Spleen (tissue), 11 donors: Measurements from ENCODE around the gene NKTR. TPM values are rescaled to one million over a fixed set of nuclear protein-coding genes. Genes with fewer than 3 reads are reported as not detected.
A peak's percentile ranks its signal among the peaks of the same experiment; 100 is the strongest.

Source experiments
- DNase-seq: peaks from one replicate; pipeline ENCODE4 v3.0.0-alpha.2; 2020
- H3K27ac ChIP-seq, 8 donors: fragments of 200-600 bp; sonication (generic) in 7 of 8; 1 replicate in 4 of 8; 2 replicates in 4 of 8; pipeline versions ENCODE4 v1.5.0 to v1.8.0; 2016 to 2021; ENCODE audit warnings: inconsistent platforms in 4 of 8, mild to moderate bottlenecking in 4 of 8, moderate library complexity in 1 of 8
- H3K27me3 ChIP-seq, 7 donors: fragments of 200-600 bp; sonication (generic) in 6 of 7; replicated peaks in 1 of 7; 1 replicate in 4 of 7; 2 replicates in 3 of 7; pipeline versions ENCODE4 v1.5.0 to v1.8.0; 2016 to 2021; ENCODE audit warnings: inconsistent platforms in 3 of 7, mild to moderate bottlenecking in 1 of 7
- H3K36me3 ChIP-seq, 6 donors: fragments of 200-600 bp; sonication (generic) in 5 of 6; 1 replicate in 4 of 6; 2 replicates in 2 of 6; pipeline versions ENCODE4 v1.5.0 to v1.8.0; 2016 to 2021; ENCODE audit warnings: inconsistent platforms in 2 of 6
- H3K4me1 ChIP-seq, 6 donors: fragments of 200-600 bp; sonication (generic) in 5 of 6; 1 replicate in 3 of 6; 2 replicates in 3 of 6; pipeline versions ENCODE4 v1.5.0 to v1.8.0; 2016 to 2021; ENCODE audit warnings: inconsistent platforms in 3 of 6
- H3K4me3 ChIP-seq, 8 donors: fragments of 200-600 bp; sonication (generic) in 7 of 8; 1 replicate in 4 of 8; 2 replicates in 4 of 8; pipeline versions ENCODE4 v1.5.0 to v1.8.0; 2016 to 2021; ENCODE audit warnings: inconsistent platforms in 4 of 8, mild to moderate bottlenecking in 4 of 8, moderate library complexity in 2 of 8
- H3K9me3 ChIP-seq, 8 donors: fragments of 200-600 bp; sonication (generic) in 7 of 8; 1 replicate in 4 of 8; 2 replicates in 4 of 8; pipeline versions ENCODE4 v1.5.0 to v1.8.0; 2016 to 2021; ENCODE audit warnings: inconsistent platforms in 4 of 8
- CTCF ChIP-seq, 11 experiments: fragments of 200-600 bp in 7 of 11; fragments of 450-650 bp in 4 of 11; sonication (generic) in 4 of 11; IDR thresholded peaks in 8 of 11; conservative IDR thresholded peaks in 3 of 11; 1 replicate in 7 of 11; 2 replicates in 4 of 11; pipeline versions ENCODE4 v1.4.0 to v1.8.0; 2016 to 2021; ENCODE audit warnings: antibody characterized with exemption in 11 of 11, inconsistent platforms in 4 of 11, mild to moderate bottlenecking in 1 of 11
- POLR2A ChIP-seq, 3 donors: fragments of 450-650 bp; IDR thresholded peaks; one replicate each; pipeline ENCODE4 v1.5.1; 2017; ENCODE audit warnings: antibody characterized with exemption in 3 of 3, mild to moderate bottlenecking in 1 of 3
- POLR2AphosphoS5 ChIP-seq, 3 donors: sonication (generic); formaldehyde crosslinking; IDR thresholded peaks; one replicate each; pipeline ENCODE4 v1.5.1; 2017; ENCODE audit warnings: antibody characterized with exemption in 3 of 3
- WGBS, 5 donors: extraction: QIAGEN DNeasy Blood & Tissue Kit in 3 of 5; methylation state at CpG; one replicate each; pipeline versions ENCODE4 v1.1.5 to v1.1.7; 2013 to 2018; 5-methylcytosine and 5-hydroxymethylcytosine counted together
- intact Hi-C: fragments of 100-400 bp; cut with DNase I; formaldehyde crosslinking; loops from one replicate; pipeline ENCODE4 v1.15.0; 2023; ENCODE audit warnings: low total_unique reads
- polyA plus RNA-seq, 3 donors: library from polyadenylated mRNA; stranded (reverse); fragments of 200-250 nt; gene quantifications; one replicate each; pipeline ENCODE4 v1.2.1, GENCODE V29; 2013
- total RNA-seq, 7 donors: library from RNA; depleted of rRNA in 3 of 7; stranded (reverse); fragments of >200 nt in 3 of 7; fragmentation: NEBNext Ultra II Directional in 4 of 7; extraction: Animal tissue kit (Norgen Biotek cat#: 25700) in 4 of 7; gene quantifications; one replicate each; pipeline versions ENCODE4 v1.1.0 to v1.2.1, GENCODE V29; 2016 to 2021
- donor health status: healthy with polysubstance abuse.
- donor health status: DM: no; HTN: no; CAD: no; lungs with moderate emphysema.
- donor health status: DM: no; HTN: no; CAD: no.
- donor health status: Bipolar disorder and iron deficiency.
- donor health status: healthy.
- donor health status: DM: no; HTN: no; CAD: no.
- donor health status: DM: yes; HTN: yes; CAD: no.

Gene NKTR
- total and polyA plus RNA-seq, 10 donors, result 19.9 to 258 (median 140) TPM

GRCh38 chr3:42647821-42648459 lies 47.5 kb downstream of the NKTR start:
- intact Hi-C loops, result no loop called here

GRCh38 chr3:42649006-42649405 lies 48.5 kb downstream of the NKTR start:
- Histone ChIP-seq H3K36me3 (peaks cover 0 to 62% (median 45%) of the 10 kb centered on the region in 6 donors), H3K4me1 (peaks cover 17 to 76% (median 25%) of the 10 kb centered on the region in 6 donors)
- intact Hi-C loops, result no loop called here

More at GRCh38 chr3:42647821-42648459, 47.5 kb downstream of the NKTR start:
- no peak for DNase-seq
- 83 to 92% (median 86%) methylated on average over 5 of the region's 5 CpGs for WGBS, 5 donors
- H3K27ac ChIP-seq, result peak overlapping the region in 1 of 8 donors; percentile 14
- H3K27me3 ChIP-seq, result no peaks in the 10 kb centered on the region
- no peaks in the 10 kb centered on the region for H3K9me3 ChIP-seq
- H3K36me3 ChIP-seq, result peaks cover 3 to 73% (median 56%) of the 10 kb centered on the region in 6 donors
- peaks cover 7 to 66% (median 15%) of the 10 kb centered on the region in 6 donors for H3K4me1 ChIP-seq
- TF ChIP-seq POLR2AphosphoS5 (IDR thresholded peaks at IDR 0.05) (no peak), POLR2A (IDR thresholded peaks at IDR 0.05) (no peak), CTCF (IDR thresholded peaks at IDR 0.05 in 8 of 11, conservative IDR thresholded peaks at IDR 0.05 in 3 of 11) (no peak)
- H3K4me3 ChIP-seq, result no peak overlapping the region

GRCh38 chr3:42649783-42650182 lies 49.3 kb downstream of the NKTR start:
- Histone ChIP-seq H3K36me3 (peaks cover 0 to 55% (median 38%) of the 10 kb centered on the region in 6 donors), H3K27me3 (peaks cover 0 to 13% (median 0%) of the 10 kb centered on the region in 7 donors), H3K4me3 (no peak overlapping the region), H3K9me3 (no peaks in the 10 kb centered on the region), H3K27ac (peak overlapping the region in 3 of 8 donors; percentile 10 to 31 (median 24)), H3K4me1 (peaks cover 17 to 80% (median 28%) of the 10 kb centered on the region in 6 donors)
- no peak for TF ChIP-seq CTCF (IDR thresholded peaks at IDR 0.05 in 8 of 11, conservative IDR thresholded peaks at IDR 0.05 in 3 of 11)
- intact Hi-C loops, result loop anchor here (10.0 kb wide), 1 partner anchor 95 kb away; no protein-coding TSS in a partner anchor
- DNase-seq, result no peak
- WGBS, 5 donors, result 68 to 84% (median 81%) methylated on average over 4 of the region's 4 CpGs

More at GRCh38 chr3:42649006-42649405, 48.5 kb downstream of the NKTR start:
- H3K4me3 ChIP-seq, result no peak overlapping the region
- TF ChIP-seq POLR2AphosphoS5 (IDR thresholded peaks at IDR 0.05) (no peak), CTCF (IDR thresholded peaks at IDR 0.05 in 8 of 11, conservative IDR thresholded peaks at IDR 0.05 in 3 of 11) (no peak), POLR2A (IDR thresholded peaks at IDR 0.05) (no peak)
- WGBS, 5 donors, result 85 to 92% (median 87%) methylated on average over 2 of the region's 2 CpGs
- peak overlapping the region in 1 of 8 donors; percentile 20 for H3K27ac ChIP-seq
- H3K27me3 ChIP-seq, result peaks cover 0 to 7% (median 0%) of the 10 kb centered on the region in 7 donors
- DNase-seq, result no peak
- H3K9me3 ChIP-seq, result no peaks in the 10 kb centered on the region
